Endometrium (tissue), 2 donors: Measurements from ENCODE around the gene GP5.

ENCODE experiments used
- FAIRE-seq: peaks from 2 replicates; lab custom pipeline; 2012; peaks lifted over from hg19 to GRCh38; lab: Jason Lieb, UNC
- donor health status: control.
- donor health status: control.

Gene GP5

DNA sequence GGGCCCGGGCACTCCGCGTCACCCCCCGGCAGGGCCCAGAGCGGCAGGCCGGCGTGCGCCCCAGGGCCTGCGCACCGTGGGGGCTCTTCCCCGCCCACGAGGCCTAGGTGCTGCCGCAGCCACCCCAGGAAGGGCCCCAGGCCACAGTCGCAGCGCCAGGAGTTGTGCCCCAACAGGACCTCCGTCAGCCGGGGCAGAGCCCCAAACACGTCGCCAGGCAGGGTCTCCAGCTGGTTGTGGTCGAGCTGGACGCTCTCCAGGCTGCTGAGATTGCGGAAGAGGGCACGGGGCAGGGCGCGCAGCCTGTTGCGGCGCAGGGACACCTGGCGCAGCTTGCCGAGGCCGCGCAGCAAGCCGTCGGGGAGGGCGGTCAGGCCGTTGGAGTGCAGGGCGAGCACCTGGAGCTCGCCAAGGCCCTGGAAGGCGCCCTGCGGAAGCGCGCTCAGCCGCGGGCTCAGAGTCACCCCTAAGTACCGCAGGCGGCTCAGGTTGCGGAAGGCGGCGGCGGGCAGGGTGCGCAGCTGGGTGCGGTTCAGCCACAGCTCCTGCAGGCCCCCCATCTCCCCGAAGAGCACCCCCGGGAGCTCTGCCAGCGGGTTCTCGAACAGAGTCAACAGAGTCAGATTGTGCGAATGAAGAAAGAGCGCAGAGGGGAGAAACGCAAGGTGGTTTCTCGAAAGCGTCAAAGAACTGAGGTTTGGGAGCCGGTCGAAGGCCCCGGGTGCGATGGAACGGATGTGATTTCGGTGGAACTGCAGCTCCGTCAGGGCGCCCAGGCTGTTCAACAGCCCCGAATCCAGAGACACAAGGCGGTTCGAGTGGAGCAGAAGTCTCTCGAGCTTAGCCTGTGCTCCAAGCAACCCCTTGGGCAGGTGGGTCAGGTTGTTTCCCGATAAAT lies 2.0 kb downstream of the GP5 start:
- no peak for FAIRE-seq

DNA sequence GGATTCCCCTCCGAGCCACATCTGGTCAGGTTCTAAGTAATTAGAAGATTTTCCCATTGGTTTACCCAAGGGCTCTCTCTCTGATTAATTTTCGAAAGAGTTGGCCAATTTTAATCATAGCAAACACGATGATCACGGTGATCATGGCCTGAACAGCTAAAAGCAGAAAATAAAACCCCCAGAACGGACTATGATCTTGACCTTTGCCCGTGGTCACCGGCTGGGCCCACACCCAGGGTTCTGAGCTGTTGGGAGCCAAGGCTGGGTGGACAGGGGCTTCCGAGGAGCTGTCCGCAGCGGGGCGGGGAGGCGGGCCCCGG lies 2.6 kb downstream of the GP5 start:
- FAIRE-seq, result no peak

- FAIRE-seq, result no peak
These were observed 3.1 kb downstream of the GP5 start for GRCh38 chr3:194395778-194396538.

- FAIRE-seq, result no peak
These were observed 3.9 kb downstream of the GP5 start for GRCh38 chr3:194395212-194395611.

DNA sequence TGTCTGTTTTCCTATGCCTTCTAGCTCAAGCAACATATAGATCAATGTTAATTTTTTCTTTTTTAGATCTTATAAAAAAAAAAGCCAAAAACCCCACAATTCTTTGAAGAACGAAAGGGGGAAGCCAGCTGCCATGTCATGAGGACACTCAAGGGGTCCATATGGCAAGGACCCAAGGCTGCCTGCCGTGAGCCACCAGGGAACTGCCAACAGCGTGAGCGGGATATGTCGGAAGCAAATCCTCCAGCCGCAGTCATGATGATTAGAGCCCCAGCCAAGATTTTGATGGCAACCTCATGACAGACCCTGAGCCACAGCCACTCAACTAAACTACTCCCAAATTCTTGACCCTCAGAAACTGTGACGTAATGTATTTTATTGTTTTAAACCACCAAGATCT lies 6.5 kb downstream of the GP5 start:
- FAIRE-seq, result no peak

DNA sequence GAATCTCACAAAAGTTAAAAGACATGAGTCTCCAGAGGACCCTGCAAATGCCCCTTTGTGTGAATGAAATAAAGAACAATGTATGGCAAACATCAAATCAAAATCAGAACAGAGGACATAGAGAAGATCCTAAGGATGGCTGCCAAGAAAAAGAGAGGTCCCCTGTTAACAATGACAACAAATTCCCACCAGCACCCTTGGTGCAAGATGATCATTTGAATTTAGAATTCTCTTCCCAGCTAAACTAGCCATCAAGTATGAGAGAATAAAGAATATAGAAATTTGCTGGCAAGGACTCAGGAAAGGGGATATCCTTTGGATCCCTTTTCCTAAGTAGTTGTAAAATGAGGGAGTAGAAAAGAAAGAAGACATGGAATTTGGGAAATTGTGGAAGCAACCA lies 8.2 kb downstream of the GP5 start:
- FAIRE-seq, result no peak

- no peak for FAIRE-seq
These were observed 9.8 kb downstream of the GP5 start for GRCh38 chr3:194389269-194389668.

- FAIRE-seq, result no peak
These were observed 11.1 kb downstream of the GP5 start for GRCh38 chr3:194387926-194388418.

DNA sequence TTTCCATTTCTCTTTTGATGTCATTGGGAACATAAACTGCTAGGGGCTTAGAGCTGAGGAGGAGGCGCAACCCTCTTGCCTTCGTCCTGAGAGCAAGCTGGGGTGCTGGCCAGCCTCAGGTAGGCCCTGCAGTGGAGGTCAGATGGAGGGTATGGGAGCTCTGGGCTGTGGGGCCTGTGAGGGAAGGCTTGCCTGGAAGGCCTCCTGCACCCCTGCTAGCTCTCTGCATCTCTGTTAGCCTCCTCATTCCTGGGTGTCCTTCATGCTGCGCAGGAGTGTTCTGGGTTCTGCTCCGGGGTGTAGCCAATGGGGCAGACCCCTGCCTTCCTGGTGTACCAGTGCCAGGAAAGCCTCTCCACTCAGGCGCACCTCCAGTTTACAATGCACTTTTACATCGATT lies 11.8 kb downstream of the GP5 start:
- no peak for FAIRE-seq

DNA sequence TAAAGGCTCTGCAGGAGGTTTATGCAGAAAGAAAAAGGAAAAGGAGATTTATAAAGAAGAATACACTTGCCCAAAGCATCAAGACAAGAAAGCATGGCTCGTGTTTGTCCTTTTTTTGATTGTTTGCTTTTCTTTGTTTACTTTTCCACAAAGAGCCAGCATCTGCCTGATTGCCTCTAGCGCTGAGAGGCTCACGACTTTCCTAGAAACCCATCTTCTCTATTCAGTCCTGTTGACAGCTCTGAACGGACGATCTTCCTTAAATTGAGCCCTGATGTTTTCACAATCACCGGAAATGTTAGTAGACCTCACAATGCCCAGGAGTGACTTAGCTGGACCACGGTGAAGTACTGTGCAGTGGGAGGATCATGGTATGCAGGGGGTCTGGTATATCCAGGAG lies 12.4 kb downstream of the GP5 start:
- no peak for FAIRE-seq

DNA sequence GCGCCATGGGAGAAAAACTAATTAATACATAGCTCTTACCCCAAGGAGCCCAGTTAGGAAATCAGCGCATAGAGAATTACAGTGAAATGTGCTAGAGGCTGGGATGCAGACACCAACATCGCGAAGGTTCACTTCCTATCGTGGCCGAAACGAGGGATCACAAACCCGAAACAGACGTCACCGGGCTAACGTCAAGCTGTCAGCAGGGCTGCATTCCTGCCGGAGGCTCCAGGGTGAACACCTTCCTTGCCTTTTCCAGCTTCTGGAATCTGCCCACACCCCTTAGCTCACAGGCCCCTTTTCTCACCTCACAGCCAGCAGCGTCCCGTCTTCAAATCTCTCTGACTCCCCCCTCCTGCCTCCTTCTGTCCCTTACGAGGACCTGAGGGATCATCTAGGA lies 13.0 kb downstream of the GP5 start:
- no peak for FAIRE-seq

- FAIRE-seq, result no peak
These were observed 14.5 kb downstream of the GP5 start for GRCh38 chr3:194384569-194385001.

GRCh38 chr3:194384156-194384555 lies 14.9 kb downstream of the GP5 start:
- no peak for FAIRE-seq

DNA sequence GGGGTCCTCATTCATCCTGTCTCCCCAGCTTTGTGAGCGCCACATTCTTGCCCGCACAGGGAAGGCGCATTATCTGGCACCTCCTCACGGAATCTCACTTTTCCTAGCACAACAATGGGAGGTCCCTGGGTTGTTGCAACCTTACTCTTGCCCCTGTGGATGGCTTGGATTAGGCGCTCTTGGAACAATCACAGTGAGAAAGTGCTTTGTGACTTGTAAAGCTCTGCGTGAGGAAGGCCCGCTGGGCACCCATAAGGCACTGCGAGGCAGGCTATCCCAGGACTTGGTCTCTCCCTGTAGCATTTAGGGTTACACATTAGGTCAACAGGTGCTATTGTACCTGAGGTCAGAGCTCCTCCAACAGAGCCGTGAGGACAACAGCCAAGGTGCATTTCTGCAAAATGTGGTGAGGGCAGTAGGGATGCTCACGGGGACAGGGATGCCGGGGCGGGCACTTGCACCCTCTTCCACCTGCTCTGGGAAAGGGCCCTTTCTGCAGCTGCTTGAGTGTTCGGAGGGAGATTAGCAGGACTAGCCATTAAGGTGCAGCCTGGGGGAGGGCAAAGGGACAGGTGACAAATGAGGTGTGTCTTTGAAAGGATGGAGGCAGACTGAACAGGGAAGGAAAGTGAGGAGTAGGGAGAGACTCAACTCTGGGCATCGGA lies 15.7 kb downstream of the GP5 start:
- FAIRE-seq, result no peak

GRCh38 chr3:194382892-194383223 lies 16.2 kb downstream of the GP5 start:
- FAIRE-seq, result no peak

DNA sequence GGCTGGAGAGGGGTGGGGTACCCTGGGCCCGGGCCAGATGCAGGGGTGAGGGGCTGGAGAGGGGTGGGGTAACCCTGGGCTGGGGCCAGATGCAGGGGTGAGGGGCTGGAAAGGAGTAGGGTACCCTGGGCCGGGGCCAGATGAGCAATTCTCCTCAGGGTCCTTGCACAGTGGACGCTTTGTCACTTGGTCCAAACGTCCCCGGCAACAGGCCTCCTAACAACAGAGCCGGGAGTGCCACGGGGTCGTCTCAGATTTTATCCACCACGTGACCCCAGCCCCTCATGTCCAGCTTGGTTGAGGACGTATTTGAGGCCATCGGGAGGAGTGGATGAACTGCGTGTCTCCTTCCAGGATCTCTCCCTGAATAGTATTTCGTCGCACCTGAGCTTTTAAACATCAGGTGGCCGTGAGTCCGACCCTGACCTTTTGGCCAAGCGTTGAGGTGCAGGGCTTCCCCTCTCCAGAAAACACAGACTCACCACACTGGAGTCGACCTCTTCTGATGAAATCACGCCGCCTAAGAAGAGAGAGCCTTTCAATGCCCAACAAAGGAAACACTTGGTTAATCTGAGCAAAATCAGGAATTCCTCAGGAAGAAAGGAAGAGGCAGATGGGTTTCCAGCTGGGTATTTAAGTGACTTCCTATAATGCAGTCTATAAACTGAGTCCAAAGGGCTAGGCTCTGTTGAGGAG lies 16.7 kb downstream of the GP5 start:
- FAIRE-seq, result no peak

- no peak for FAIRE-seq
These were observed 17.6 kb downstream of the GP5 start for GRCh38 chr3:194381460-194381875.

- FAIRE-seq, result no peak
These were observed 18.7 kb downstream of the GP5 start for GRCh38 chr3:194380326-194380725.

- FAIRE-seq, result no peak
These were observed 19.4 kb downstream of the GP5 start for GRCh38 chr3:194379651-194380050.

DNA sequence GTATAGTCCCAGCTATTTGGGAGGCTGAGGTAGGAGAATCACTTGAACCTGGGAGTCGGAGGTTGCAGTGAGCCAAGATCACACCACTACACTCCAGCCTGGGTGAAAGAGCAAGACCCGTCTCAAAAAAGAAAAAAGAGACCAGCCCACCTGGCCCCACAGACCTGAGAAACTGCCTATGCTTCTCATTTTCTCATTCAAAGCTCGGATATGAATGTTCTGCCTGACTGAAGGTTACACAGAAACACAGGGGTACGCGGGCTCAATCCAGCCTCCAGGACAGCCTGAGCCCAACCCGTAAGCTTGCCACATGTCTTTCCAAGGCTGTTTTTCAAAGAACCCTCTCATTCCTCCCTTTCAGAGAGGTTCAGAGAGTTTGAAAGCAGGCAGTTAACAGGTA lies 19.8 kb downstream of the GP5 start:
- no peak for FAIRE-seq

GRCh38 chr3:194377708-194378107 lies 21.4 kb downstream of the GP5 start:
- FAIRE-seq, result no peak

- FAIRE-seq, result no peak
These were observed 22.9 kb downstream of the GP5 start for GRCh38 chr3:194376241-194376560.
